ENCODE data around the gene FLRT2.

FLRT2 gene

GRCh38 chr14:85564841-85565527 is 35.0 kb downstream of the FLRT2 start:
- DNase-seq (ENCODE audit: low read depth) = no peak

DNA sequence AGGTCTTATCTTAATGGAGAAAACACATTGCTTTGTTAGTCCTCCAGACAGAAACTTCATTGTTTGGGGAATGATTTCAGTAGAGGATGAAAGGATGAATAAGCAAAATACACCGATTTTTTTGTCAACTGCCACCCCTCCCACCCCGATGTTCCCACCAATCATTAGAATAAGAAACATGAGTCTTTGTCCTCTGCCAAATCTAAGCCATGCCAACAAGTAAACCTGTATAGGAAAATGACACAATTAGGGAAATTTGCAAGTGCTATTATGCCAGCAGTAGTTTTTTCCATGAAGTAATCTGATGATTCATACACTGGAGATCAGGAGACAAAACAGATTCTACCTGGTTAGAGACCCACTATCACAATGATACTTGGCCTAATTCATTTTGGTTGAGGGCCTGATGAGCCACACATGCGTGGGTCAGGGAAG is 35.9 kb downstream of the FLRT2 start:
- DNase-seq (ENCODE audit: low read depth) = no peak

- no peak for DNase-seq (ENCODE audit: low read depth)
These were observed 36.7 kb downstream of the FLRT2 start for GRCh38 chr14:85566603-85567002.

GRCh38 chr14:85572011-85572410 is 42.1 kb downstream of the FLRT2 start:
- DNase-seq (ENCODE audit: low read depth) = no peak

DNA sequence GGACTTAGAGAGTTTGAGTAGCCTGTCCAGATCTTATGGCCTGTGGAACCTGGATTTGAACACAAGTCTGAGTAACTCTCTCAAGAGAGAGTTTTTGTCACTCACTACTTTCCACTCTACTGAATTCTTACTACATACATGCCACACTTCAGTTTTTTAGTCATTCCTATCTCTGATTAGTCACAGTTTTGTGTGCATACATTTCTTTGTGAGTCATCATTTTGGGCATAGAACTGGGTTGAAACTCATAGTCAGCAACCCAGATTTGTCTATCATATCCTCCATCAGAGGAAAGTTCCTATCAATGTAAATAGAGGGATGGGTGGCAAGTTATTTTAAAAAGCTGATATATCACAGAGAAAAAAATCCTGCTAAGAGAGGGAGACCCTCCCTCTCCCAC is 42.9 kb downstream of the FLRT2 start:
- DNase-seq (ENCODE audit: low read depth) = no peak

GRCh38 chr14:85573406-85573805 is 43.5 kb downstream of the FLRT2 start:
- DNase-seq (ENCODE audit: low read depth) = no peak

GRCh38 chr14:85574853-85575616 is 45.1 kb downstream of the FLRT2 start:
- no peak for DNase-seq (ENCODE audit: low read depth)

DNA sequence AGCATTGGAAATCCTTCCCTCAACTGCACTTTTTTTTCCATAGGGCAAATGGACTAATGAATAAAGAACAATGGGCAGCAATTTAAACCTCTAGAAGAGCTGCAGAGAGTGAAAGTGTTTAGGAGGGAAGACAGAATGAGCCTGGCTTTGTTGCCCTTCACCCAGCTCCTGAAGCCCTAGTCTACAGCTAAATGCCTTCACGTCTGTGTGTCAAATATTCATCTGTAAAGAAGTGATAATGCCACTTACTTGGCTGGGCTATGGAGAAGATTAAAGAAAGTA is 45.6 kb downstream of the FLRT2 start:
- no peak for DNase-seq (ENCODE audit: low read depth)

DNA sequence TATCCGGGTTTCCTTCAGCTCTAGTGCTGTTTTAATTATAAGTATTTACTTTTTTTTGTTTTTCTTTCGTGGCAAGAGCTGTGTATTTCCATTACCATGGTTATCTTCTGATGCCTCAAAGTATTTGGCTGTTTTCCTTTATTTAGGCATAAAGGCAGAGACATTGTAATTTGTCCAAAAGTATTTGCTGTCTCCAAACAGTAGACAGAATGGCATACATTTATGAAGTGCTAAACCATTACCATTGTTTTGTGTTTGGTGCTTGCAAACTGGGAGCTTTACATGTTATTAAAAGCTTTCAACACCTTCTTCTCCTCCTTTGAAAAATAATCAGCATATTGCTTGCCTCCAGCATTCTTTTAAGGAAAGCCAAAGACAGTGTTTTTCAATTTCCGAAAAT is 46.3 kb downstream of the FLRT2 start:
- DNase-seq (ENCODE audit: low read depth) = no peak

DNA sequence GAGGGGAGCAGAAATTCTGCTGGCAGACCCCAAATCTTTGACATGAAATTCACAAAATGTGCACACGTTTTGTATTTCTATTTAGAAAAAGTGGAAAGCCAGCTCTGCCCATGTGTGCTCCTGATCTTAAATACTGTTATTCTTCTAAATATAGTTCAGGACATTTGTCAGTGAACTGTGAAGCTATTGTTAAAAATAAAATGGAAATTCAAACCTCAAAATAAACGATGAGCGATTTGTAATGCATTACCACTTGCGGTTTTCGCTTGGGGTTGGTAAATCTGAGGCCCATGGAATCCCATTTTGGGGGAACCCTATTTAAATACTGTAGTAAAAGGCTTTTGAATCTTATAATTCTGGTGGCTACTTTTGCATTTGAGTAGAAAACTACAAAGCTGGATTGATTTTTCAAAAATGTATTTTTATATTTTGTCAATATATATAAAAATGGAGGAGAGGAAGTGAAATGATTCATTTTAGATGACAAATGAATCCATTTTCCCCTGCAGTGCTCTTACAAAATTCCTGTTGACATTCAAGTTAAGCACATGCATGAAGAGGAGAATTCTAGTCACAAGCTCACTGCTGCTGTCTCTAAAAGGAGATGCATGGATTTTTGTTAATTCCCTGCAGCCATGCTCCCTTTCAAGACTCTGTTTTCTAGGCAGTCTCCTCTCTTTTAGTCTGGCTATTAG is 47.1 kb downstream of the FLRT2 start:
- no peak for DNase-seq (ENCODE audit: low read depth)

GRCh38 chr14:85577543-85578114 is 47.7 kb downstream of the FLRT2 start:
- DNase-seq (ENCODE audit: low read depth) = no peak

DNA sequence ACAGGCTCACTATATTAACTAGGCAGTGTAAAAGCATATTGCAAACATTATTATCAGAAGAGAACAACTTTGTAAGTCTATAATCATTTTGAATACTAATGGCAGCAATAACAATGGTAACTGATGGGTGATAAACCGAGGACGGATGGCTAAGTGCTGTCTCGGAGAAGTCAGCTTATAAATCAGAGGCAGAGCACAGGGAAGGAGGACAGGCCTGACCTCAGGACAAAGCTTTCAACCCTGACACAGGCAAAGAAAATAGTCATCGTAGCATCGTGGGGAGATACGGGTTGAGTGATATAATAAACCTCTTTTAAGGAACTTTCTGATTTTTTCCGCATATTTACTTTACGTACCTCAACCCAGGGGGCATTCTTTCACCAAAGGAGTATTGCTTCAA is 48.4 kb downstream of the FLRT2 start:
- DNase-seq (ENCODE audit: low read depth) = no peak

- DNase-seq (ENCODE audit: low read depth) = no peak
These were observed 49.0 kb downstream of the FLRT2 start for GRCh38 chr14:85578930-85579329.

DNA sequence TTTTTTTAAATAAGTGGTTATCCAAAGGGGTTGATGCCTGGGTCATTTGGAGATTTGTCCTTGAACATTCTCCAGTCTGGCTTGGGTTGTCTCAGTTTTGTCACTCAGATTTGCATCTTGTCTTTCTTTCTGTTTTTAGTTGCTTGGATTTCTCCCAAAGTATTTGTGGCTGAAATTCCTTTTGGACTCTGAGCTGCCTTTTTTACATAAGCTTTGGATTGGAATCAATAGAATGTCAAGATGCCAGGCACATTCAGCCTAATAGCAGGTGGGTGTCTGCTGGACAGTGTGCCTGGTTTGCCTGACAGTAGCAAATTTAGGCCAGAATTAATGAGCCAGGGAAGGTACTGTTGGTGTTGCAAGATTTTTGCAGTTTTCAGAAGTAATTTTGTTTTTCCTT is 50.0 kb downstream of the FLRT2 start:
- DNase-seq (ENCODE audit: low read depth) = no peak

DNA sequence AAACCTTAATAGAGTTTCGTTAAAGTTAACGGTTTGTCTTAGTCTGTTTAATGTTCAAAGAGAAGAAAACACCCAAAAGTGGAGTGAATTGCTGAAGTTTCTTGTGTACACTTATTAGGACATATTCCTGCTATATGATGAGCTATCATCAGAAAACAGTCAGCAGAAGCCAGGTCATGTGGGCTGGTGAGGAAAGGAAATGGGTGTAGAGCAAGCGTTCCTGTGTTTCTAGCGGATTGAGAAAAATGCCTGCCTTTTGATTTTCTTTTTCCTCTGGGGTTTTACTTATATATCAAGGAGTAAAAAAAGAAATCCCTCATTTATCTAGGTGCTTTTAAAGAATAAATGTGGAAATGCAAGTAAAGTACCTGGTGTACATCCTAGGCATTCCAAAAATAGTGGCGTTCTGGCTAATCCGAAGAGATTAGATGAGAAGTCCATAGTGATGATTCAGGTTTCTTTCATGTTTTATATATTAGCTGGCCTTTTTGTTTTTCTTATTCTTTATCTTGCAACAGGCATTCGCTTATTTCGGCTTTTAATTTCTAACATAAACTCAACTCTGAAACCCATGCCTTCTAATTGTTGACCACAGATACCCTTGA is 50.7 kb downstream of the FLRT2 start:
- no peak for DNase-seq (ENCODE audit: low read depth)

- DNase-seq (ENCODE audit: low read depth) = no peak
These were observed 51.7 kb downstream of the FLRT2 start for GRCh38 chr14:85581691-85582090.

- no peak for DNase-seq (ENCODE audit: low read depth)
These were observed 53.4 kb downstream of the FLRT2 start for GRCh38 chr14:85583380-85583779.

GRCh38 chr14:85584481-85584880 is 54.5 kb downstream of the FLRT2 start:
- no peak for DNase-seq (ENCODE audit: low read depth)

DNA sequence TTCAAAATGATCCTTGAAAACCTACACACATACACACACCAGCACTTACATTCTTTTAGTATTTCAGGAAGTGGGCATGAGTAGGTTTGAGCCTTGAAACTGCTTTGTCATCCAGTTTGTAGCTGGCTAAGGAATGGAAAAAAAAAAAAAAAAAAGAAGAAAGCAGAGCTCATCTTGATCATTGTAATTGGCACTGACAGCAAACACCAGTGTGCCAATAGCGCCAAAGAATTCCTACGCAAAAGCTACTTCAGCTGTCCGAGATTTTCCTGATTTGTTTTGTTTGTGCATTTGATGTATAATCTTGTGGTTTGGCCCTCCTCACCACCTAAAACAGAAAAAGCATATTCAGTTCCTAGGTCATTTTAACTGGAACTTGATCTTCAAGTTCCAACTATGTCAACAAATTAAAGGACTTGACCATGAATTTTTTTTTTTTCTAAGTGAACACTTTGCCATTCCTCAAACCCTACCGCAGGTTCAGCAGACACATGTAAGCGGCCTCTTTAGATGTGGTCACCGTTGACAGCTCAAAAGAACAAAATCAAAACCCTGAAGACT is 57.3 kb downstream of the FLRT2 start:
- DNase-seq (ENCODE audit: low read depth) = no peak

GRCh38 chr14:85590784-85591183 is 60.8 kb downstream of the FLRT2 start:
- DNase-seq (ENCODE audit: low read depth) = no peak

DNA sequence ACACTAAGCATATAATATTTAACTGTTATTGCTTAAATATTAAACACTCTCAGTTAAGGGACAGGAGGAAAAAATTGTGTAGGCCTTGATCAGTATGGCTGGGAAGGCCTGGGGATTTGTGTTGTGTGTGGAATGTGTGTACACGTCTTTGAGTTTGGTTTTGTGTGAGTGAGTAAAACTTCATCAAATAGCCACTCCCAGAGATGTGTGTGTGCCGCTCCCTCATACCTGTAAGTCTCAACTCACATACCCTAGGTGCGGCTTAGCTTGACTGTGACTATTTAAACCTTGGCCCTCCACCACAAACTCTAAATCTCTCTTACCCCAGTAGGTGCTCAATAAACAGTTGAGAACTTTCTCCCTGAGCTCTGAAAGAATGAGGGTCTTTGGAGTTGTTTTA is 64.3 kb downstream of the FLRT2 start:
- no peak for DNase-seq (ENCODE audit: low read depth)

DNA sequence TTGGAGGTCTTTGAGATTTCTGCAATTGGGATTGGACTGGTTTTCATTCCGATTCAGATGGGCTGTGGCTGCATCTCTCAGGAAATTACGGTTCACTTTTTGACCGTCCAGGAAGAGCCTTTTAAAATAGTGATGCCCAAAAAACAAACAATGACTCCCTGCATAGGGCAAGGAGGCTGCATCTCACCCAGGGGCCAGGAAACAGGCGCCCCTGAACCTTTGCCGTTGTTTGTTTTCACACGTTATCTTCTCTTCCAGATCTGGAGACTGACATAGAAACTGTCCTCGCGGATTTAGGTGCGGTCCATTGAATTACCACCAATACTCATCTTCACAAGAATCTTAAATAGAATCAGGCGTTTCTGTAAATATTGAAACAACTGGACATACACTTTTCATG is 66.0 kb downstream of the FLRT2 start:
- DNase-seq (ENCODE audit: low read depth) = no peak
